H1 (cell line): Measurements from ENCODE around the gene SMARCC1. TPM values are rescaled to one million over a fixed set of nuclear protein-coding genes. Genes with fewer than 3 reads are reported as not detected.

Experiments
- CTCF ChIA-PET: fragments of 300-600 bp; sonication (Branson Sonifier 250); formaldehyde crosslinking; loops from one replicate; lab custom pipeline; 2021; ENCODE audit not compliant: partially characterized antibody; lab: Charles Lee
- POLR2A ChIA-PET: fragments of 300-600 bp; sonication (Branson Sonifier 250); formaldehyde crosslinking; loops from one replicate; lab custom pipeline; 2021; ENCODE audit warnings: inconsistent platforms; ENCODE audit not compliant: partially characterized antibody; lab: Charles Lee
- DNase-seq, 2 experiments: peaks; one replicate each; pipeline versions ENCODE4 v3.0.0 to v3.0.0-alpha.2; 2010 to 2022; ENCODE audit warnings: low spot score in 2 of 2, low read depth in 1 of 2, mixed read lengths in 1 of 2
- FAIRE-seq: peaks from 2 replicates; lab custom pipeline; 2011; peaks lifted over from hg19 to GRCh38; lab: Jason Lieb, UNC
- H2AFZ ChIP-seq: 2 replicates; pipeline ENCODE4 v1.8.1; 2012; ENCODE audit warnings: low read length, inconsistent platforms
- H2AK5ac ChIP-seq: 2 replicates; pipeline ENCODE4 v1.6.1; 2013; ENCODE audit warnings: low read depth, low read length
- H2BK120ac ChIP-seq: replicated peaks from 2 replicates; pipeline ENCODE3; 2013; ENCODE audit warnings: low read depth, low read length, inconsistent platforms
- H2BK12ac ChIP-seq: 2 replicates; pipeline ENCODE4 v1.6.1; 2013; ENCODE audit warnings: low read depth, low read length
- H2BK15ac ChIP-seq: 2 replicates; pipeline ENCODE4 v1.6.1; 2013; ENCODE audit warnings: low read length
- H2BK20ac ChIP-seq: 2 replicates; pipeline ENCODE4 v1.6.1; 2013; ENCODE audit warnings: low read length
- H2BK5ac ChIP-seq: 2 replicates; pipeline ENCODE4 v1.6.1; 2013; ENCODE audit warnings: low read depth, low read length
- H3K14ac ChIP-seq: 2 replicates; pipeline ENCODE4 v1.6.1; 2013; ENCODE audit warnings: inconsistent platforms; ENCODE audit not compliant: insufficient read length
- H3K18ac ChIP-seq: 2 replicates; pipeline ENCODE4 v1.6.1; 2013; ENCODE audit warnings: low read length; ENCODE audit errors: extremely low read depth
- H3K23ac ChIP-seq: 2 replicates; pipeline ENCODE4 v1.6.1; 2013; ENCODE audit warnings: inconsistent platforms; ENCODE audit not compliant: insufficient read length
- H3K23me2 ChIP-seq: 2 replicates; pipeline ENCODE4 v1.6.1; 2013; ENCODE audit warnings: low read depth, low read length
- H3K27ac ChIP-seq: 2 replicates; pipeline ENCODE4 v1.6.1; 2011; ENCODE audit warnings: low read depth, low read length, inconsistent platforms
- H3K27me3 ChIP-seq, 4 experiments: replicated peaks in 1 of 4; 1 replicate in 1 of 4; 2 replicates in 3 of 4; pipeline versions ENCODE4 v1.6.1 to v1.8.1; 2011 to 2013; ENCODE audit warnings: low read length in 3 of 4, mild to moderate bottlenecking in 3 of 4, inconsistent platforms in 2 of 4, mixed read lengths in 2 of 4, moderate library complexity in 1 of 4; ENCODE audit not compliant: control insufficient read depth in 3 of 4, insufficient read depth in 3 of 4; ENCODE audit errors: extremely low read depth in 1 of 4
- H3K36me3 ChIP-seq, 4 experiments: 2 replicates each; pipeline versions ENCODE4 v1.6.1 to v1.8.1; 2011 to 2013; ENCODE audit warnings: mild to moderate bottlenecking in 4 of 4, low read length in 3 of 4, moderate library complexity in 2 of 4, control low read depth in 1 of 4, inconsistent platforms in 1 of 4; ENCODE audit not compliant: insufficient read depth in 4 of 4, control insufficient read depth in 2 of 4
- H3K4ac ChIP-seq: replicated peaks from 2 replicates; pipeline ENCODE3; 2013; ENCODE audit warnings: low read length, low read depth, mixed read lengths, inconsistent platforms; ENCODE audit not compliant: insufficient read length
- H3K4me1 ChIP-seq, 4 experiments: replicated peaks in 1 of 4; 1 replicate in 1 of 4; 2 replicates in 3 of 4; pipeline versions ENCODE4 v1.6.1 to v1.8.1; 2011 to 2013; ENCODE audit warnings: low read length in 3 of 4, inconsistent platforms in 2 of 4, mixed read lengths in 1 of 4; ENCODE audit not compliant: insufficient read depth in 4 of 4, control insufficient read depth in 3 of 4
- H3K4me2 ChIP-seq, 2 experiments: 2 replicates each; pipeline versions ENCODE4 v1.6.1 to v1.8.1; 2011 to 2013; ENCODE audit warnings: low read depth in 2 of 2, low read length in 2 of 2, control low read depth in 1 of 2, inconsistent platforms in 1 of 2, mild to moderate bottlenecking in 1 of 2; ENCODE audit not compliant: insufficient read depth in 1 of 2
- H3K4me3 ChIP-seq, 4 experiments: fragments of 200-600, 300-600 bp in 1 of 4; sonication (generic), shearing (Covaris generic), sonication (Bioruptor Twin) in 1 of 4; 2 replicates each; pipeline versions ENCODE4 v1.5.1 to v1.8.1; 2011 to 2016; ENCODE audit warnings: low read length in 4 of 4, low read depth in 3 of 4, control low read depth in 2 of 4, inconsistent platforms in 2 of 4, mild to moderate bottlenecking in 2 of 4, mixed read lengths in 1 of 4, moderate library complexity in 1 of 4; ENCODE audit not compliant: insufficient read depth in 2 of 4; ENCODE audit errors: extremely low read depth in 1 of 4
- H3K56ac ChIP-seq: replicated peaks from 2 replicates; pipeline ENCODE3; 2013; ENCODE audit warnings: low read depth, mild to moderate bottlenecking, mixed read lengths, low read length, inconsistent platforms; ENCODE audit not compliant: insufficient read length
- H3K79me1 ChIP-seq: 2 replicates; pipeline ENCODE4 v1.6.1; 2013; ENCODE audit warnings: low read depth, low read length, control low read depth
- H3K79me2 ChIP-seq, 2 experiments: 2 replicates each; pipeline versions ENCODE4 v1.6.1 to v1.8.1; 2012 to 2013; ENCODE audit warnings: low read length in 2 of 2, mild to moderate bottlenecking in 2 of 2, inconsistent platforms in 1 of 2; ENCODE audit not compliant: insufficient read depth in 2 of 2, control insufficient read depth in 1 of 2
- H3K9ac ChIP-seq, 4 experiments: replicated peaks in 1 of 4; 1 replicate in 1 of 4; 2 replicates in 3 of 4; pipeline versions ENCODE4 v1.6.1 to v1.8.1; 2011 to 2013; ENCODE audit warnings: low read depth in 3 of 4, low read length in 3 of 4, control low read depth in 2 of 4, mild to moderate bottlenecking in 2 of 4, moderate library complexity in 2 of 4, inconsistent platforms in 1 of 4; ENCODE audit errors: extremely low read depth in 1 of 4
- H3K9me3 ChIP-seq, 2 experiments: 2 replicates each; pipeline versions ENCODE4 v1.6.1 to v1.8.1; 2012 to 2013; ENCODE audit warnings: mild to moderate bottlenecking in 2 of 2, moderate library complexity in 2 of 2, control low read depth in 1 of 2, inconsistent platforms in 1 of 2, low read depth in 1 of 2, low read length in 1 of 2, mixed read lengths in 1 of 2; ENCODE audit not compliant: insufficient read depth in 2 of 2
- H4K20me1 ChIP-seq, 2 experiments: replicated peaks in 1 of 2; 2 replicates each; pipeline versions ENCODE3 to v1.8.1; 2011 to 2013; ENCODE audit warnings: inconsistent platforms in 2 of 2, low read length in 2 of 2, mild to moderate bottlenecking in 1 of 2; ENCODE audit not compliant: insufficient read depth in 2 of 2, control insufficient read depth in 1 of 2
- H4K5ac ChIP-seq: 2 replicates; pipeline ENCODE4 v1.6.1; 2013; ENCODE audit warnings: low read length, low read depth, mixed read lengths, inconsistent platforms; ENCODE audit not compliant: insufficient read length
- H4K8ac ChIP-seq: 2 replicates; pipeline ENCODE4 v1.8.0; 2013; ENCODE audit warnings: mild to moderate bottlenecking, moderate library complexity, low read length, inconsistent platforms; ENCODE audit not compliant: insufficient read depth; ENCODE audit errors: extremely low read depth
- H4K91ac ChIP-seq: replicated peaks from 2 replicates; pipeline ENCODE3; 2013; ENCODE audit warnings: low read length, mixed read lengths, inconsistent platforms; ENCODE audit not compliant: insufficient read length
- ATF3 ChIP-seq: IDR thresholded peaks from 2 replicates; pipeline ENCODE4 v1.6.1; 2011; ENCODE audit warnings: low read depth, mild to moderate bottlenecking, low read length; ENCODE audit not compliant: insufficient read depth
- CBX5 ChIP-seq: fragments of 300-800, 300-1000 bp; sonication (generic); IDR thresholded peaks from 2 replicates; pipeline ENCODE4 v1.7.1; 2016; ENCODE audit warnings: antibody characterized with exemption, low read length, low read depth
- CEBPB ChIP-seq: IDR thresholded peaks from 2 replicates; pipeline ENCODE4 v1.6.1; 2012; ENCODE audit warnings: low read depth, low read length
- EP300 ChIP-seq, 2 experiments: IDR thresholded peaks; 1 replicate in 1 of 2; 2 replicates in 1 of 2; pipeline ENCODE4 v1.6.1; 2011 to 2012; ENCODE audit warnings: low read depth in 2 of 2, low read length in 2 of 2, mild to moderate bottlenecking in 2 of 2, borderline replicate concordance in 1 of 2, inconsistent platforms in 1 of 2, moderate library complexity in 1 of 2
- EZH2 ChIP-seq: fragments of 200-600 bp; sonication (generic); IDR thresholded peaks from 2 replicates; pipeline ENCODE4 v1.7.1; 2012; ENCODE audit warnings: low read depth, mild to moderate bottlenecking, moderate library complexity, low read length, inconsistent platforms; ENCODE audit not compliant: severe bottlenecking
- GABPA ChIP-seq: IDR thresholded peaks from 2 replicates; pipeline ENCODE4 v1.6.1; 2011; ENCODE audit warnings: mild to moderate bottlenecking, low read length, moderate library complexity, borderline replicate concordance; ENCODE audit not compliant: insufficient read depth
- JUN ChIP-seq: IDR thresholded peaks from 2 replicates; pipeline ENCODE4 v1.6.1; 2011; ENCODE audit warnings: low read depth, mild to moderate bottlenecking, improper control_type of control experiment, low read length
- KDM5A ChIP-seq: fragments of 200-600 bp; IDR thresholded peaks from 2 replicates; pipeline ENCODE4 v1.7.1; 2012; ENCODE audit warnings: mild to moderate bottlenecking, low read length, inconsistent platforms, mixed read lengths
- NRF1 ChIP-seq: IDR thresholded peaks from 2 replicates; pipeline ENCODE4 v1.6.1; 2011; ENCODE audit warnings: mild to moderate bottlenecking, low read depth, low read length, improper control_type of control experiment
- POLR2AphosphoS5 ChIP-seq: IDR thresholded peaks from 2 replicates; pipeline ENCODE4 v1.6.1; 2011; ENCODE audit warnings: low read depth, low read length
- RAD21 ChIP-seq, 2 experiments: IDR thresholded peaks in 1 of 2; conservative IDR thresholded peaks in 1 of 2; 2 replicates each; pipeline ENCODE4 v1.6.1; 2011; ENCODE audit warnings: low read depth in 2 of 2, low read length in 2 of 2, improper control_type of control experiment in 1 of 2, inconsistent platforms in 1 of 2, mild to moderate bottlenecking in 1 of 2, moderate library complexity in 1 of 2
- SAP30 ChIP-seq: fragments of 300-600 bp; sonication (generic); IDR thresholded peaks from 2 replicates; pipeline ENCODE4 v1.7.1; 2012; ENCODE audit warnings: low read length, moderate library complexity, mild to moderate bottlenecking, inconsistent platforms; ENCODE audit not compliant: insufficient read depth, insufficient replicate concordance
- SP4 ChIP-seq: IDR thresholded peaks from 2 replicates; pipeline ENCODE4 v1.6.1; 2012; ENCODE audit warnings: low read length, inconsistent platforms
- WGBS, 2 experiments: shearing (Covaris generic) in 1 of 2; methylation state at CpG; one replicate each; pipeline versions ENCODE4 v1.1.6 to v1.1.7; 2013 to 2015; ENCODE audit warnings: low lambda C conversion rate in 2 of 2, mixed read lengths in 2 of 2, inconsistent platforms in 1 of 2, low coverage in 1 of 2, missing lambda C conversion rate in 1 of 2; ENCODE audit not compliant: insufficient replicate concordance in 2 of 2, insufficient coverage in 1 of 2, insufficient read length in 1 of 2; ENCODE audit errors: extremely low coverage in 1 of 2, missing lambda C conversion rate in 1 of 2; 5-methylcytosine and 5-hydroxymethylcytosine counted together
- polyA plus RNA-seq, 7 experiments: library from polyadenylated mRNA; depleted of rRNA in 3 of 7; stranded (reverse) in 5 of 7; unstranded in 2 of 7; fragments of >200 nt in 5 of 7; fragments of 200-250 nt in 2 of 7; gene quantifications; 1 replicate in 5 of 7; 2 replicates in 1 of 7; 4 replicates in 1 of 7; pipeline versions ENCODE4 v1.2.1 to v1.2.3, GENCODE V29; 2011 to 2013; ENCODE audit warnings: missing spikeins in 2 of 7, mixed read lengths in 2 of 7
- total RNA-seq: library from RNA; stranded (reverse); fragmentation: NEBNext Ultra II Directional; extraction: Animal tissue kit (Norgen Biotek cat#: 25700); gene quantifications from 2 replicates; pipeline ENCODE4 v1.2.1, GENCODE V29; 2021

Gene SMARCC1
- total and polyA plus RNA-seq, 2 of the 8 experiments (the other 6 are each of a cell fraction or from before 2014, with no cell fraction given) = 64.1 to 335 TPM

- Histone ChIP-seq H4K20me1 (peaks cover 2 to 3% of the 10 kb centered on the region in 2 experiments), H2BK15ac (no peak overlapping the region), H3K36me3 (peaks cover 10 to 40% (median 26%) of the 10 kb centered on the region in 4 experiments), H3K27me3 (peaks cover 0 to 2% (median 0%) of the 10 kb centered on the region in 4 experiments; a peak in 1 of 7 replicates), H3K18ac (no peak overlapping the region), H3K4me1 (no peaks in the 10 kb centered on the region), H3K9me3 (no peaks in the 10 kb centered on the region), H2AK5ac (no peak overlapping the region), H3K23me2 (no peaks in the 10 kb centered on the region), H2BK12ac (no peak overlapping the region), H4K5ac (no peak overlapping the region), H2AFZ (no peak overlapping the region), H3K9ac (peak overlapping the region in 1 of 4 experiments; percentile 14; a peak in 1 of 7 replicates), H3K56ac (no peak overlapping the region), H4K8ac (no peak overlapping the region), H3K79me2 (peaks cover 0 to 37% of the 10 kb centered on the region in 2 experiments; a peak in 2 of 4 replicates), H3K27ac (no peak overlapping the region), H3K4me3 (no peak overlapping the region), H3K4ac (no peak overlapping the region), H4K91ac (no peak overlapping the region), H2BK5ac (no peak overlapping the region), H3K23ac (no peak overlapping the region), H2BK120ac (no peak overlapping the region), H2BK20ac (no peak overlapping the region), H3K14ac (no peak overlapping the region), H3K79me1 (peaks cover 2% of the 10 kb centered on the region; the same call in 1 of the 2 replicates), H3K4me2 (no peak overlapping the region)
- CTCF ChIA-PET = interaction anchor here (1.9 kb wide), 1 partner anchor 119 kb away, joined by 6 read pairs; no protein-coding TSS in a partner anchor
- FAIRE-seq = no peak
- no peak for DNase-seq
- WGBS, 2 experiments = 95% methylated on average over 7 of the region's 7 CpGs; no CpG with 5 or more reads in 1 of the 2 experiments
- POLR2A ChIA-PET = interaction anchor here (1.4 kb wide), 1 partner anchor 9 kb away, joined by 3 read pairs; no protein-coding TSS in a partner anchor
- no peak for TF ChIP-seq SAP30
- TF ChIP-seq EP300 (IDR thresholded peaks at IDR 0.05; ENCODE audit: borderline replicate concordance in 1 of 2, low read depth in 2 of 2, low read length in 2 of 2) = no peak
- TF ChIP-seq RAD21 (IDR thresholded peaks at IDR 0.05 in 1 of 2, conservative IDR thresholded peaks at IDR 0.05 in 1 of 2; ENCODE audit: low read depth in 2 of 2, low read length in 2 of 2) = no peak
- no peak for TF ChIP-seq NRF1
- TF ChIP-seq JUN = no peak
- no peak for TF ChIP-seq CEBPB
- TF ChIP-seq GABPA = no peak
- TF ChIP-seq SP4 = no peak
- no peak for TF ChIP-seq ATF3
- no peak for TF ChIP-seq KDM5A
- no peak for TF ChIP-seq POLR2AphosphoS5
- TF ChIP-seq CBX5 = no peak
- no peak for TF ChIP-seq EZH2
Observed at GRCh38 chr3:47641739-47642138, 140.0 kb downstream of the SMARCC1 start.
